Osteoblast (primary cell): Measurements from ENCODE around the gene TFDP2. TPM values are rescaled to one million over a fixed set of nuclear protein-coding genes. Genes with fewer than 3 reads are reported as not detected.

ENCODE experiments used
- DNase-seq: peaks from one replicate; pipeline ENCODE4 v3.0.0; 2011; ENCODE audit warnings: low spot score, mixed read lengths; ENCODE audit not compliant: insufficient read length; ENCODE audit errors: missing footprints
- H2AFZ ChIP-seq: 2 replicates; pipeline ENCODE4 v1.6.0; 2011; ENCODE audit warnings: mild to moderate bottlenecking, low read length
- H3K27ac ChIP-seq: 2 replicates; pipeline ENCODE4 v1.5.1; 2011; ENCODE audit warnings: mild to moderate bottlenecking, low read depth, low read length, moderate library complexity
- H3K27me3 ChIP-seq: 2 replicates; pipeline ENCODE4 v1.6.0; 2012; ENCODE audit warnings: mild to moderate bottlenecking, control low read depth, inconsistent platforms, low read length, moderate library complexity; ENCODE audit not compliant: insufficient read depth
- H3K36me3 ChIP-seq: 2 replicates; pipeline ENCODE4 v1.5.1; 2011; ENCODE audit warnings: mild to moderate bottlenecking, low read length, control low read depth, moderate library complexity; ENCODE audit not compliant: insufficient read depth
- H3K4me1 ChIP-seq: 2 replicates; pipeline ENCODE4 v1.5.1; 2011; ENCODE audit warnings: mild to moderate bottlenecking, low read length, control low read depth, moderate library complexity; ENCODE audit not compliant: insufficient read depth
- H3K4me2 ChIP-seq: 2 replicates; pipeline ENCODE4 v1.6.0; 2011; ENCODE audit warnings: mild to moderate bottlenecking, low read length; ENCODE audit not compliant: insufficient read depth
- H3K4me3 ChIP-seq: fragments of 200-600 bp; sonication (generic); 3 replicates; pipeline ENCODE4 v1.5.1; 2012; ENCODE audit warnings: mild to moderate bottlenecking, low read length, inconsistent platforms; ENCODE audit not compliant: insufficient read depth
- H3K79me2 ChIP-seq: 2 replicates; pipeline ENCODE4 v1.6.0; 2012; ENCODE audit warnings: mild to moderate bottlenecking, low read length, control low read depth, inconsistent platforms; ENCODE audit not compliant: insufficient read depth
- H3K9me3 ChIP-seq: 2 replicates; pipeline ENCODE4 v1.5.1; 2011; ENCODE audit warnings: low read depth, low read length, control low read depth
- H4K20me1 ChIP-seq: 2 replicates; pipeline ENCODE4 v1.6.0; 2012; ENCODE audit warnings: mild to moderate bottlenecking, low read length, control low read depth; ENCODE audit not compliant: insufficient read depth
- CTCF ChIP-seq: IDR thresholded peaks from 2 replicates; pipeline ENCODE4 v1.5.1; 2011; ENCODE audit warnings: mild to moderate bottlenecking, low read depth, low read length, moderate library complexity; ENCODE audit errors: extremely low read depth
- total RNA-seq: library from RNA; depleted of rRNA; stranded (reverse); fragments of >200 nt; gene quantifications from 2 replicates; pipeline ENCODE4 v1.2.3, GENCODE V29; 2012

Gene TFDP2
- total RNA-seq, 1 donor: 41.6 TPM

GRCh38 chr3:141950572-141951493, 198.5 kb downstream of the TFDP2 start:
- Histone ChIP-seq H4K20me1 (no peaks in the 10 kb centered on the region), H3K79me2 (no peaks in the 10 kb centered on the region), H3K9me3 (no peaks in the 10 kb centered on the region), H3K36me3 (no peaks in the 10 kb centered on the region), H2AFZ (no peak overlapping the region), H3K4me1 (peaks cover 9% of the 10 kb centered on the region), H3K4me3 (no peak overlapping the region), H3K27ac (no peak overlapping the region), H3K27me3 (no peaks in the 10 kb centered on the region), H3K4me2 (no peak overlapping the region)
- TF ChIP-seq CTCF: no peak
- no peak for DNase-seq

- H3K27me3 ChIP-seq: no peaks in the 10 kb centered on the region
- H3K27ac ChIP-seq: no peak overlapping the region
- no peak overlapping the region for H3K4me3 ChIP-seq
- H2AFZ ChIP-seq: no peak overlapping the region
- no peak overlapping the region for H3K4me2 ChIP-seq
- DNase-seq: no peak
- H3K79me2 ChIP-seq: no peaks in the 10 kb centered on the region
- no peaks in the 10 kb centered on the region for H4K20me1 ChIP-seq
- peaks cover 7% of the 10 kb centered on the region for H3K4me1 ChIP-seq
- no peak for TF ChIP-seq CTCF
- no peaks in the 10 kb centered on the region for H3K36me3 ChIP-seq
- no peaks in the 10 kb centered on the region for H3K9me3 ChIP-seq
Measured at GRCh38 chr3:141949972-141950371, 199.4 kb downstream of the TFDP2 start.

- H3K36me3 ChIP-seq: no peaks in the 10 kb centered on the region
Measured at GRCh38 chr3:141949399-141949798, 199.9 kb downstream of the TFDP2 start.

More at GRCh38 chr3:141949399-141949798, 199.9 kb downstream of the TFDP2 start:
- Histone ChIP-seq H3K4me3 (no peak overlapping the region), H3K9me3 (no peaks in the 10 kb centered on the region), H2AFZ (no peak overlapping the region), H3K27me3 (no peaks in the 10 kb centered on the region), H3K4me2 (no peak overlapping the region), H3K27ac (no peak overlapping the region), H3K4me1 (peaks cover 6% of the 10 kb centered on the region), H4K20me1 (no peaks in the 10 kb centered on the region), H3K79me2 (no peaks in the 10 kb centered on the region)
- no peak for DNase-seq
- no peak for TF ChIP-seq CTCF
